GM20000 (cell line): ENCODE measurements around the gene NCS1.

Experiments used
- DNase-seq: peaks from one replicate; pipeline ENCODE4 v3.0.0; 2012; ENCODE audit warnings: low spot score
- CTCF ChIP-seq: IDR thresholded peaks from 2 replicates; pipeline ENCODE4 v1.5.1; 2012; ENCODE audit warnings: mild to moderate bottlenecking, control low read depth; ENCODE audit errors: extremely low read depth, missing control alignments

The NCS1 gene

GRCh38 chr9:130207241-130207992 lies 35.2 kb downstream of the NCS1 start:
- TF ChIP-seq CTCF = no peak
- no peak for DNase-seq

GRCh38 chr9:130208600-130209347 lies 36.6 kb downstream of the NCS1 start:
- no peak for TF ChIP-seq CTCF
- no peak for DNase-seq

- no peak for DNase-seq
- no peak for TF ChIP-seq CTCF
Measured at GRCh38 chr9:130209422-130209821, 37.2 kb downstream of the NCS1 start.

GRCh38 chr9:130211548-130212226 lies 39.5 kb downstream of the NCS1 start:
- no peak for TF ChIP-seq CTCF
- no peak for DNase-seq

- TF ChIP-seq CTCF = no peak
- no peak for DNase-seq
Measured at GRCh38 chr9:130212543-130213297, 40.5 kb downstream of the NCS1 start.

GRCh38 chr9:130213911-130214761 lies 41.9 kb downstream of the NCS1 start:
- no peak for DNase-seq

More at GRCh38 chr9:130213911-130214761, 41.9 kb downstream of the NCS1 start:
- no peak for TF ChIP-seq CTCF
